Effector memory CD8-positive, alpha-beta T cell (primary cell): ENCODE results near the gene C10orf71.

Source experiments
- ATAC-seq: fragments of 150-1000 bp; cut with Tn5 transposase; replicated peaks from 2 replicates; pipeline ENCODE4 v1.10.0; 2021; ENCODE audit warnings: mild to moderate bottlenecking, moderate library complexity
- DNase-seq, 3 experiments: peaks; one replicate each; pipeline ENCODE4 v3.0.0; 2021
- H3K27ac Mint-ChIP-seq, 2 donors: one replicate each; pipeline ENCODE4 v1.8.0; 2022; ENCODE audit warnings: mild to moderate bottlenecking in 2 of 2, mixed read lengths in 2 of 2, moderate library complexity in 2 of 2
- H3K27me3 Mint-ChIP-seq, 2 donors: one replicate each; pipeline ENCODE4 v1.8.0; 2022; ENCODE audit warnings: mixed read lengths in 2 of 2
- H3K36me3 Mint-ChIP-seq: one replicate; pipeline ENCODE4 v1.8.0; 2022; ENCODE audit warnings: mild to moderate bottlenecking, moderate library complexity, mixed read lengths; ENCODE audit not compliant: insufficient read depth
- H3K4me1 Mint-ChIP-seq, 2 donors: one replicate each; pipeline ENCODE4 v1.8.0; 2022; ENCODE audit warnings: low read depth in 2 of 2, mixed read lengths in 2 of 2
- H3K4me3 Mint-ChIP-seq, 2 donors: one replicate each; pipeline ENCODE4 v1.8.0; 2022; ENCODE audit warnings: mild to moderate bottlenecking in 2 of 2, mixed read lengths in 2 of 2, moderate library complexity in 2 of 2
- H3K9me3 Mint-ChIP-seq, 2 donors: one replicate each; pipeline ENCODE4 v1.8.0; 2022; ENCODE audit warnings: mixed read lengths in 2 of 2

C10orf71 gene

GRCh38 chr10:49303711-49304110 is 4.7 kb downstream of the C10orf71 start:
- Mint-ChIP-seq H3K27ac (no peak overlapping the region), H3K9me3 (no peaks in the 10 kb centered on the region), H3K36me3 (peaks cover 3% of the 10 kb centered on the region), H3K4me3 (no peak overlapping the region), H3K4me1 (peaks cover 10 to 13% of the 10 kb centered on the region in 2 donors), H3K27me3 (peaks cover 0 to 8% of the 10 kb centered on the region in 2 donors)
- DNase-seq = no peak
- no peak for ATAC-seq

GRCh38 chr10:49304137-49304536 is 5.2 kb downstream of the C10orf71 start:
- ATAC-seq (no peak), DNase-seq (no peak)
- Mint-ChIP-seq H3K9me3 (no peaks in the 10 kb centered on the region), H3K36me3 (peaks cover 3% of the 10 kb centered on the region), H3K4me3 (no peak overlapping the region), H3K4me1 (peaks cover 10 to 16% of the 10 kb centered on the region in 2 donors), H3K27me3 (peaks cover 0 to 8% of the 10 kb centered on the region in 2 donors), H3K27ac (no peak overlapping the region)

- Mint-ChIP-seq H3K4me3 (no peak overlapping the region), H3K4me1 (peaks cover 16 to 27% of the 10 kb centered on the region in 2 donors), H3K27me3 (peaks cover 0 to 8% of the 10 kb centered on the region in 2 donors), H3K36me3 (peaks cover 3% of the 10 kb centered on the region), H3K9me3 (no peaks in the 10 kb centered on the region), H3K27ac (peak overlapping the region; percentile 46 to 95)
- DNase-seq (no peak), ATAC-seq (no peak)
Measured at GRCh38 chr10:49307921-49308320, 9.0 kb downstream of the C10orf71 start.

GRCh38 chr10:49308881-49309280 is 9.9 kb downstream of the C10orf71 start:
- DNase-seq (no peak), ATAC-seq (no peak)
- Mint-ChIP-seq H3K27ac (peak overlapping the region; percentile 46 to 95), H3K4me1 (peaks cover 16 to 27% of the 10 kb centered on the region in 2 donors), H3K36me3 (peaks cover 3% of the 10 kb centered on the region), H3K27me3 (peaks cover 0 to 8% of the 10 kb centered on the region in 2 donors), H3K9me3 (no peaks in the 10 kb centered on the region), H3K4me3 (peak overlapping the region in 1 of 2 donors; percentile 79)

- Mint-ChIP-seq H3K27me3 (peaks cover 0 to under 1% of the 10 kb centered on the region in 2 donors), H3K4me3 (peak overlapping the region; percentile 75 to 79), H3K9me3 (no peaks in the 10 kb centered on the region), H3K27ac (peak overlapping the region; percentile 46 to 95), H3K4me1 (peaks cover 16 to 27% of the 10 kb centered on the region in 2 donors), H3K36me3 (peaks cover 3% of the 10 kb centered on the region)
- ATAC-seq (peak; percentile 79), DNase-seq (peak; percentile 6 to 27 (median 13))
Measured at GRCh38 chr10:49309691-49310411, 10.9 kb downstream of the C10orf71 start.

- Mint-ChIP-seq H3K27ac (peak overlapping the region; percentile 46 to 95), H3K36me3 (peaks cover 3% of the 10 kb centered on the region), H3K4me1 (peaks cover 16 to 27% of the 10 kb centered on the region in 2 donors), H3K4me3 (peak overlapping the region; percentile 75 to 79), H3K9me3 (no peaks in the 10 kb centered on the region), H3K27me3 (no peaks in the 10 kb centered on the region)
- DNase-seq = no peak
- peak; percentile 62 for ATAC-seq
Measured at GRCh38 chr10:49310460-49310859, 11.5 kb downstream of the C10orf71 start.

- ATAC-seq (no peak), DNase-seq (no peak)
- Mint-ChIP-seq H3K36me3 (peaks cover 3% of the 10 kb centered on the region), H3K27ac (peak overlapping the region; percentile 46 to 95), H3K4me3 (peak overlapping the region in 1 of 2 donors; percentile 79), H3K27me3 (no peaks in the 10 kb centered on the region), H3K4me1 (peaks cover 16 to 27% of the 10 kb centered on the region in 2 donors), H3K9me3 (no peaks in the 10 kb centered on the region)
Measured at GRCh38 chr10:49310901-49311554, 12.1 kb downstream of the C10orf71 start.

GRCh38 chr10:49311555-49312236 is 12.7 kb downstream of the C10orf71 start:
- Mint-ChIP-seq H3K9me3 (no peaks in the 10 kb centered on the region), H3K27ac (peak overlapping the region in 1 of 2 donors; percentile 1), H3K36me3 (peaks cover 3% of the 10 kb centered on the region), H3K4me1 (peaks cover 16 to 27% of the 10 kb centered on the region in 2 donors), H3K4me3 (no peak overlapping the region), H3K27me3 (no peaks in the 10 kb centered on the region)
- ATAC-seq = no peak
- no peak for DNase-seq

GRCh38 chr10:49312246-49312869 is 13.4 kb downstream of the C10orf71 start:
- Mint-ChIP-seq H3K4me3 (no peak overlapping the region), H3K9me3 (no peaks in the 10 kb centered on the region), H3K27me3 (no peaks in the 10 kb centered on the region), H3K4me1 (peaks cover 16 to 27% of the 10 kb centered on the region in 2 donors), H3K36me3 (peaks cover 3% of the 10 kb centered on the region), H3K27ac (peak overlapping the region in 1 of 2 donors; percentile 1)
- ATAC-seq = no peak
- no peak for DNase-seq

GRCh38 chr10:49313501-49314070 is 14.6 kb downstream of the C10orf71 start:
- Mint-ChIP-seq H3K4me1 (peaks cover 16 to 21% of the 10 kb centered on the region in 2 donors), H3K27ac (no peak overlapping the region), H3K27me3 (no peaks in the 10 kb centered on the region), H3K9me3 (no peaks in the 10 kb centered on the region), H3K36me3 (peaks cover 3% of the 10 kb centered on the region), H3K4me3 (no peak overlapping the region)
- DNase-seq (no peak), ATAC-seq (no peak)

GRCh38 chr10:49314806-49315205 is 15.8 kb downstream of the C10orf71 start:
- H3K36me3 Mint-ChIP-seq = peaks cover 2% of the 10 kb centered on the region
- ATAC-seq (no peak), DNase-seq (no peak)
- H3K9me3 Mint-ChIP-seq = no peaks in the 10 kb centered on the region
- no peaks in the 10 kb centered on the region for H3K27me3 Mint-ChIP-seq
- no peak overlapping the region for H3K27ac Mint-ChIP-seq
- H3K4me3 Mint-ChIP-seq = no peak overlapping the region
- peaks cover 10% of the 10 kb centered on the region in 2 donors for H3K4me1 Mint-ChIP-seq

GRCh38 chr10:49318028-49318427 is 19.1 kb downstream of the C10orf71 start:
- ATAC-seq = no peak
- DNase-seq = no peak
- Mint-ChIP-seq H3K36me3 (no peaks in the 10 kb centered on the region), H3K9me3 (no peaks in the 10 kb centered on the region), H3K27ac (no peak overlapping the region), H3K4me1 (no peaks in the 10 kb centered on the region), H3K27me3 (no peaks in the 10 kb centered on the region), H3K4me3 (no peak overlapping the region)

GRCh38 chr10:49318755-49319154 is 19.8 kb downstream of the C10orf71 start:
- H3K27me3 Mint-ChIP-seq = peaks cover 0 to 5% of the 10 kb centered on the region in 2 donors
- ATAC-seq (no peak), DNase-seq (no peak)
- no peak overlapping the region for H3K4me3 Mint-ChIP-seq
- H3K9me3 Mint-ChIP-seq = no peaks in the 10 kb centered on the region
- no peak overlapping the region for H3K27ac Mint-ChIP-seq
- H3K4me1 Mint-ChIP-seq = no peaks in the 10 kb centered on the region
- no peaks in the 10 kb centered on the region for H3K36me3 Mint-ChIP-seq
